ENCODE data around the gene STRADA. TPM values are rescaled to one million over a fixed set of nuclear protein-coding genes. Genes with fewer than 3 reads are reported as not detected.

Gene STRADA
- total and polyA plus RNA-seq, 2 of the 8 experiments (the other 6 are each of a cell fraction or from before 2014, with no cell fraction given), result 35.6 to 43.3 TPM

GRCh38 chr17:63704259-63704576 lies 37.4 kb downstream of the STRADA start:
- H3K9me3 ChIP-seq (ENCODE audit: insufficient read depth in 2 of 2, low read depth in 1 of 2, low read length in 1 of 2), result no peaks in the 10 kb centered on the region
- no peak overlapping the region for H2AK5ac ChIP-seq (ENCODE audit: low read depth, low read length)
- no peak overlapping the region for H3K9ac ChIP-seq (replicated peaks in 1 of 4; ENCODE audit: extremely low read depth in 1 of 4, low read depth in 3 of 4, low read length in 3 of 4)
- ChIA-PET CTCF (ENCODE audit: partially characterized antibody) (no interaction called here), POLR2A (ENCODE audit: partially characterized antibody) (interaction anchor here (0.9 to 1.3 kb wide), 2 partner anchors 9 to 16 kb away, joined by 3 to 4 read pairs; no protein-coding TSS in a partner anchor)
- no peak overlapping the region for H3K4me2 ChIP-seq (ENCODE audit: insufficient read depth in 1 of 2, low read depth in 2 of 2, low read length in 2 of 2)
- no peaks in the 10 kb centered on the region; a peak in 1 of 4 replicates for H3K79me2 ChIP-seq (ENCODE audit: control insufficient read depth in 1 of 2, insufficient read depth in 2 of 2, low read length in 2 of 2)
- WGBS, 2 experiments (ENCODE audit: extremely low coverage in 1 of 2, insufficient coverage in 1 of 2, insufficient read length in 1 of 2, insufficient replicate concordance in 2 of 2, low coverage in 1 of 2, low lambda C conversion rate in 2 of 2, missing lambda C conversion rate in 1 of 2), result 89% methylated on average over 5 of the region's 11 CpGs; no CpG with 5 or more reads in 1 of the 2 experiments
- no peak overlapping the region for H4K5ac ChIP-seq (ENCODE audit: insufficient read length, low read depth, low read length)
- H3K36me3 ChIP-seq (ENCODE audit: control insufficient read depth in 2 of 4, insufficient read depth in 4 of 4, low read length in 3 of 4), result peaks cover 2 to 11% (median 6%) of the 10 kb centered on the region in 4 experiments; a peak in 5 of 8 replicates
- H4K8ac ChIP-seq (ENCODE audit: extremely low read depth, insufficient read depth, low read length), result no peak overlapping the region; the same call in 1 of the 2 replicates
- peaks cover 3 to 14% (median 7%) of the 10 kb centered on the region in 4 experiments; a peak in 6 of 7 replicates for H3K4me1 ChIP-seq (replicated peaks in 1 of 4; ENCODE audit: control insufficient read depth in 3 of 4, insufficient read depth in 4 of 4, low read length in 3 of 4)
- peaks cover 0 to 5% (median 0%) of the 10 kb centered on the region in 4 experiments; a peak in 3 of 7 replicates for H3K27me3 ChIP-seq (replicated peaks in 1 of 4; ENCODE audit: control insufficient read depth in 3 of 4, extremely low read depth in 1 of 4, insufficient read depth in 3 of 4, low read length in 3 of 4)
- H2BK15ac ChIP-seq (ENCODE audit: low read length), result no peak overlapping the region
- no peak overlapping the region for H2BK20ac ChIP-seq (ENCODE audit: low read length)
- H3K79me1 ChIP-seq (ENCODE audit: low read depth, low read length), result 0 out of 2 replicates have a peak, but pooled peaks cover 3% of the 10 kb centered on the region
- no peak overlapping the region for H3K4ac ChIP-seq (replicated peaks; ENCODE audit: insufficient read length, low read depth, low read length)
- no peak overlapping the region for H3K4me3 ChIP-seq (ENCODE audit: extremely low read depth in 1 of 4, insufficient read depth in 2 of 4, low read depth in 3 of 4, low read length in 4 of 4)
- H3K18ac ChIP-seq (ENCODE audit: extremely low read depth, low read length), result no peak overlapping the region
- H2BK120ac ChIP-seq (replicated peaks; ENCODE audit: low read depth, low read length), result no peak overlapping the region
- no peak for FAIRE-seq
- no peak overlapping the region for H3K14ac ChIP-seq (ENCODE audit: insufficient read length)
- H3K23ac ChIP-seq (ENCODE audit: insufficient read length), result no peak overlapping the region
- H4K91ac ChIP-seq (replicated peaks; ENCODE audit: insufficient read length, low read length), result no peak overlapping the region
- H2BK12ac ChIP-seq (ENCODE audit: low read depth, low read length), result no peak overlapping the region
- no peak overlapping the region; the same call in 1 of the 2 replicates for H3K27ac ChIP-seq (ENCODE audit: low read depth, low read length)
- DNase-seq (ENCODE audit: low read depth in 1 of 2, low spot score in 2 of 2), result no peak
- H2BK5ac ChIP-seq (ENCODE audit: low read depth, low read length), result no peak overlapping the region; the same call in 1 of the 2 replicates
- H3K56ac ChIP-seq (replicated peaks; ENCODE audit: insufficient read length, low read depth, low read length), result no peak overlapping the region
- H3K23me2 ChIP-seq (ENCODE audit: low read depth, low read length), result peaks cover 9% of the 10 kb centered on the region; the same call in 1 of the 2 replicates
- H4K20me1 ChIP-seq (replicated peaks in 1 of 2; ENCODE audit: control insufficient read depth in 1 of 2, insufficient read depth in 2 of 2, low read length in 2 of 2), result peaks cover 4 to 9% of the 10 kb centered on the region in 2 experiments
- no peak overlapping the region for H2AFZ ChIP-seq (ENCODE audit: low read length)
- TF ChIP-seq RXRA (IDR thresholded peaks at IDR 0.05; ENCODE audit: insufficient read depth, low read depth, low read length), result no peak
- no peak for TF ChIP-seq SP1 (IDR thresholded peaks at IDR 0.05; ENCODE audit: low read depth, low read length)
- TF ChIP-seq PHF8 (conservative IDR thresholded peaks at IDR 0.05; ENCODE audit: low read depth, low read length), result no peak
- no peak for TF ChIP-seq RFX5 (IDR thresholded peaks at IDR 0.05; ENCODE audit: borderline replicate concordance, low read depth, low read length)
- TF ChIP-seq SIN3A (conservative IDR thresholded peaks at IDR 0.05 in 1 of 2, IDR thresholded peaks at IDR 0.05 in 1 of 2; ENCODE audit: low read depth in 1 of 2, low read length in 2 of 2), result no peak
- TF ChIP-seq SUZ12 (IDR thresholded peaks at IDR 0.05; ENCODE audit: low read length), result no peak
- no peak for TF ChIP-seq KDM4A (IDR thresholded peaks at IDR 0.05; ENCODE audit: low read depth, low read length, severe bottlenecking)
- no peak for TF ChIP-seq SAP30 (IDR thresholded peaks at IDR 0.05; ENCODE audit: insufficient read depth, insufficient replicate concordance, low read length)
- TF ChIP-seq SP4 (IDR thresholded peaks at IDR 0.05; ENCODE audit: low read length), result no peak
- no peak for TF ChIP-seq SIRT6 (IDR thresholded peaks at IDR 0.05; ENCODE audit: low read length)
- TF ChIP-seq EGR1 (IDR thresholded peaks at IDR 0.05; ENCODE audit: borderline replicate concordance, low read depth, low read length), result no peak
- no peak for TF ChIP-seq EZH2 (IDR thresholded peaks at IDR 0.05; ENCODE audit: low read depth, low read length, severe bottlenecking)
- TF ChIP-seq TCF12 (IDR thresholded peaks at IDR 0.05; ENCODE audit: low read depth, low read length), result no peak
- no peak for TF ChIP-seq CBX5 (IDR thresholded peaks at IDR 0.05; ENCODE audit: low read depth, low read length)
- TF ChIP-seq SRF (IDR thresholded peaks at IDR 0.05; ENCODE audit: low read depth, low read length), result no peak

Data from H1 (cell line).